Measurements from ENCODE around the gene BMP8A. TPM values are rescaled to one million over a fixed set of nuclear protein-coding genes. Genes with fewer than 3 reads are reported as not detected.

Gene BMP8A, protein sequence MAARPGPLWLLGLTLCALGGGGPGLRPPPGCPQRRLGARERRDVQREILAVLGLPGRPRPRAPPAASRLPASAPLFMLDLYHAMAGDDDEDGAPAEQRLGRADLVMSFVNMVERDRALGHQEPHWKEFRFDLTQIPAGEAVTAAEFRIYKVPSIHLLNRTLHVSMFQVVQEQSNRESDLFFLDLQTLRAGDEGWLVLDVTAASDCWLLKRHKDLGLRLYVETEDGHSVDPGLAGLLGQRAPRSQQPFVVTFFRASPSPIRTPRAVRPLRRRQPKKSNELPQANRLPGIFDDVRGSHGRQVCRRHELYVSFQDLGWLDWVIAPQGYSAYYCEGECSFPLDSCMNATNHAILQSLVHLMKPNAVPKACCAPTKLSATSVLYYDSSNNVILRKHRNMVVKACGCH
- 0.36 and 0.47 TPM in 2 replicates for total RNA-seq

DNA sequence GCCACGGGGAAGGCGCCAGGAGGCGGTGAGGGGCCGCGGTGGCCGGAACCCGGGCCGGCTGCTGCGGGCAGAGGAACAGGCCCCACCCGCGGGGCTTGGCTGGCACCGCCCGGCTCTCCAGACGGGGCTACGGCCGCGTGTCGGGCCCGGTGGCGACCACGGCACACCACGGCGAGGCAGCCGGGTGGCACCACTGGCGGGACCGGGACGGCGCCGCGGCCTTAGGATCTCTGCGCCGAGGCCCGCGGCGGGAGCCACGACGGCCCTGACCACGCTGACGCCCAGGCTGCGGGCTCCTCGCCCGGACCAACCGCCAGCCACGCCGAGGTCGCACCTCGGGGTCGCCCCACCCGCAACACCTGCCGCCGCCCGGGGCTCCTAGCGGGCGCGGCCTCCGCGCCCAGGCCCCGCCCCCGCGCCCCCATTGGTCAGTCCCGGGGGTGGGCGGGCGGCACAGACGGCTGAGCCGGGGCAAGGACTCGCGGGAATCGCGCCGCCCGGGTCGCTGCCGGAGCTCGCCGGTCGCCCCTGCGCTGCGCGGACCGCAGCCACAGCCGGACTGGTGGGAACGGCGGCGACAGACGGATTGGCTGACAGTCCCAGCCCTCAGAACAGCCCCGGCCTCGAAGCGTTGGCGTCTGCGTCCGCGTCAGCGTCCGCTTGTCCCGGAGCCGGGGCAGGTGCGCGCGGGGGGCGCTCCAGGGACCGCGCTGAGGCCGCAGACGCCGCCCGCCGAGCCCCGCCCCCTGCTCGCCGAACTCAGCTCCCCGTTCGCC is at the start of gene BMP8A:
Gene BMP8A (plus strand): TSS at position 491 of the 776 bp plus-strand sequence. CDS start 356 bp downstream, outside the sequence.

Other genes with a start within 250 kb of the BMP8A start
- 188 and 270 TPM in 2 replicates for gene PABPC4, start 85.2 kb downstream of the BMP8A start, total RNA-seq
- gene HEYL, start 148.0 kb downstream of the BMP8A start, total RNA-seq = 0.47 TPM in 1 of 2 replicates, not detected in the other
- gene NT5C1A, start 180.5 kb downstream of the BMP8A start, total RNA-seq = not detected in 2 replicates
- not detected in 2 replicates for gene HPCAL4, start 199.8 kb downstream of the BMP8A start, total RNA-seq
- gene PPIE, start 247.2 kb downstream of the BMP8A start, total RNA-seq = 36.5 and 43.2 TPM in 2 replicates